IPS-20b (cell line): ENCODE measurements around the gene SKAP1.
"Not testable (repeated sequence)": the region's sequence is repeated elsewhere in the genome, so short reads cannot be mapped to it uniquely, and the experiment has no call there.

ENCODE experiments used
- H3K27ac ChIP-seq: one replicate; pipeline ENCODE4 v1.5.1; 2013; ENCODE audit warnings: low read length
- H3K27me3 ChIP-seq: 2 replicates; pipeline ENCODE4 v1.6.1; 2013; ENCODE audit warnings: mild to moderate bottlenecking, low read length, inconsistent platforms; ENCODE audit not compliant: insufficient read depth
- H3K36me3 ChIP-seq: 2 replicates; pipeline ENCODE4 v1.6.1; 2013; ENCODE audit warnings: low read depth, mild to moderate bottlenecking, inconsistent platforms, low read length, moderate library complexity; ENCODE audit not compliant: insufficient read depth
- H3K4me1 ChIP-seq: 2 replicates; pipeline ENCODE4 v1.6.1; 2013; ENCODE audit warnings: mild to moderate bottlenecking, control low read depth, inconsistent platforms, low read length, moderate library complexity; ENCODE audit not compliant: insufficient read depth
- H3K4me3 ChIP-seq: 2 replicates; pipeline ENCODE4 v1.5.1; 2013; ENCODE audit warnings: mild to moderate bottlenecking, low read length, inconsistent platforms
- H3K9ac ChIP-seq: 2 replicates; pipeline ENCODE4 v1.6.1; 2013; ENCODE audit warnings: low read depth, mild to moderate bottlenecking, inconsistent platforms, low read length, moderate library complexity
- H3K9me3 ChIP-seq: 2 replicates; pipeline ENCODE4 v1.6.1; 2013; ENCODE audit warnings: mild to moderate bottlenecking, low read depth, low read length, inconsistent platforms; ENCODE audit not compliant: insufficient read depth

Gene SKAP1

GRCh38 chr17:48378708-48379392, 51.2 kb downstream of the SKAP1 start:
- Histone ChIP-seq H3K27me3 (peaks cover 15% of the 10 kb centered on the region; the same call in 1 of the 2 replicates), H3K36me3 (no peaks in the 10 kb centered on the region), H3K4me3 (no peak overlapping the region), H3K27ac (no peak overlapping the region), H3K9ac (no peak overlapping the region), H3K9me3 (no peaks in the 10 kb centered on the region), H3K4me1 (no peaks in the 10 kb centered on the region)

DNA sequence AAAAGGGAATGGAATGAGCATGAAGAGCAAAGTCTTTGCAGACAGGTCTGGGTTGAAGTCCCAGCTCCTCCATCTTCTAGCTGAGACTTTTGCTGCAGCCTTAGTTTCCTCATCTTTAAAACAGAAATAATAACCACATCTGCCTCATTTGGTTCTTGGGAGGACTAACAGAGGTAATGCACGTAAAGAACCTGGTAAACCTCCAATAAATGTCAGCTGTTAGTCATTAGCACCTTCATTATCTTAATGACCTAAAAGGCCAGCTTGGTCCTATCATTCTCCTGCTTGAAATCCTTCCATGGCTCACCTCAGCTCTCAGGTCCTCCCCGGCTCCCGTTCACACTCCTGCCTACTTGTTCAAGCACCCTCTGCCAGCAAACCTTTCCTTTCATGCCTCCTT, 51.8 kb downstream of the SKAP1 start:
- H3K4me3 ChIP-seq = no peak overlapping the region
- H3K27ac ChIP-seq = no peak overlapping the region
- no peaks in the 10 kb centered on the region for H3K9me3 ChIP-seq
- H3K36me3 ChIP-seq = no peaks in the 10 kb centered on the region
- H3K27me3 ChIP-seq = peaks cover 15% of the 10 kb centered on the region; the same call in 1 of the 2 replicates
- H3K9ac ChIP-seq = no peak overlapping the region
- no peaks in the 10 kb centered on the region for H3K4me1 ChIP-seq

GRCh38 chr17:48376682-48377325, 53.2 kb downstream of the SKAP1 start:
- H3K4me3 ChIP-seq = no peak overlapping the region
- H3K27ac ChIP-seq = no peak overlapping the region
- peaks cover 15% of the 10 kb centered on the region; the same call in 1 of the 2 replicates for H3K27me3 ChIP-seq
- no peak overlapping the region for H3K9ac ChIP-seq
- H3K4me1 ChIP-seq = no peaks in the 10 kb centered on the region
- no peaks in the 10 kb centered on the region for H3K36me3 ChIP-seq
- H3K9me3 ChIP-seq = no peaks in the 10 kb centered on the region

- H3K9ac ChIP-seq = no peak overlapping the region
- no peaks in the 10 kb centered on the region for H3K36me3 ChIP-seq
- H3K27ac ChIP-seq = no peak overlapping the region
- no peaks in the 10 kb centered on the region for H3K4me1 ChIP-seq
- H3K4me3 ChIP-seq = no peak overlapping the region
- H3K9me3 ChIP-seq = no peaks in the 10 kb centered on the region
- peaks cover 8% of the 10 kb centered on the region; the same call in 1 of the 2 replicates for H3K27me3 ChIP-seq
These were observed 54.7 kb downstream of the SKAP1 start for GRCh38 chr17:48375356-48375755.

GRCh38 chr17:48374650-48375230, 55.3 kb downstream of the SKAP1 start:
- Histone ChIP-seq H3K9me3 (no peaks in the 10 kb centered on the region), H3K4me3 (no peak overlapping the region), H3K9ac (no peak overlapping the region), H3K27ac (no peak overlapping the region), H3K36me3 (no peaks in the 10 kb centered on the region), H3K4me1 (no peaks in the 10 kb centered on the region), H3K27me3 (peaks cover 8% of the 10 kb centered on the region; the same call in 1 of the 2 replicates)

DNA sequence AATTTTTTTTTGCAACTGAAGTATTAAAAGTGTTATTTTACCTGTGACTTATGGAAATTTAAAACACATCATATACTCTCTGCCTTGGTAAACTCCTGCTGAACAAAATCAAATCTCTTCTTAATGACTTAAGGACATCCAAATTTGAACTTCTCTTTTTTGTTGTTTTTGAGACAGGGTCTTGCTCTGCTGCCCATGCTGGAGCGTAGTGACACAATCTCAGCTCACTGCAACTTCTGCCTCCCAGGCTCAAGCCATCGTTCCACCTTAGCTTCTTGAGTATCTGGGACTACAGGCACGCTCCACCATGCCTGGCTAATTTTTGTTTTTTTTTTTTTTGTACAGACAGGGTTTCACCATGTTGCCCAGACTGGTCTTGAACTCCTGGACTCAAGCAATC, 56.1 kb downstream of the SKAP1 start:
- no peak overlapping the region for H3K27ac ChIP-seq
- H3K4me1 ChIP-seq = no peaks in the 10 kb centered on the region
- H3K27me3 ChIP-seq = peaks cover 8% of the 10 kb centered on the region; the same call in 1 of the 2 replicates
- H3K4me3 ChIP-seq = no peak overlapping the region
- H3K9me3 ChIP-seq = no peaks in the 10 kb centered on the region
- H3K36me3 ChIP-seq = no peaks in the 10 kb centered on the region
- no peak overlapping the region for H3K9ac ChIP-seq

DNA sequence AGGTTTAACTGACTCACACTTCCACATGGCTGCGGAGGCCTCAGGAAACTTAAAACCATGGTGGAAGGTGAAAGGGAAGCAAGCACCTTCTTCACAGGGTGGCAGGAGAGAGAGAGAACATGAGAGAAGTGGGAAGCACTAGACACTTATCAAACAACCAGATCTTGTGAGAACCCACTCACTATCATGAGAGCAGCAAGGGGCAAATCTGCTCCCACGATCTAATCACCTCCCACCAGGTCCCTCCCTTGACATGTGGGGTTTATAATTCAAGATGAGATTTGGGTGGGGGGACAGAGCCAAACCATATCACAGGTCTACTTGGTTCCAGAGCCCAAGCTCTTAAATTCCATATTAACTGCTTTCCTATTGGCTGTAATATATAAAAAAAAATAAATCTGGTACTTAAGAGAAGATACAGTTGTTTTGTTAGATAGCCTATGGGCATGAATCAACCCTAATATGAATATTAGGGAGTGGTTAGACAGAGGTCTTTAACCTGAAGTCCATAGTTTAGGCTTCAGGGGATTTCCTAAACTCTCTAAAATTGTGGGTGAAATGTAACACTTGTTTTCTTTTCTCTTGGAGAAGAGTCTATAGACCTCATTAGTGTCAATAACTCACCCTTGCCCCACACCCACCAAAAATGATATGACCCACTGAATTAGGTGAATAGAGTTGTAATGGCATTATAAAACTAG, 56.7 kb downstream of the SKAP1 start:
- H3K9ac ChIP-seq = no peak overlapping the region

GRCh38 chr17:48368967-48369366, 61.0 kb downstream of the SKAP1 start:
- not testable (repeated sequence) for H3K9ac ChIP-seq, H3K36me3 ChIP-seq, H3K4me1 ChIP-seq, H3K27ac ChIP-seq, H3K4me3 ChIP-seq, H3K9me3 ChIP-seq
- peaks cover 16% of the 10 kb centered on the region for H3K27me3 ChIP-seq

More for the DNA sequence above, 56.7 kb downstream of the SKAP1 start:
- H3K4me1 ChIP-seq = no peaks in the 10 kb centered on the region
- no peaks in the 10 kb centered on the region for H3K36me3 ChIP-seq
- no peak overlapping the region for H3K4me3 ChIP-seq
- peaks cover 2% of the 10 kb centered on the region; the same call in 1 of the 2 replicates for H3K27me3 ChIP-seq
- H3K27ac ChIP-seq = no peak overlapping the region
- no peaks in the 10 kb centered on the region for H3K9me3 ChIP-seq

- Histone ChIP-seq H3K36me3 (no peaks in the 10 kb centered on the region), H3K9me3 (no peaks in the 10 kb centered on the region), H3K9ac (no peak overlapping the region), H3K4me3 (no peak overlapping the region), H3K27me3 (peaks cover 16% of the 10 kb centered on the region), H3K27ac (no peak overlapping the region), H3K4me1 (no peaks in the 10 kb centered on the region)
These were observed 61.6 kb downstream of the SKAP1 start for GRCh38 chr17:48368352-48368908.

DNA sequence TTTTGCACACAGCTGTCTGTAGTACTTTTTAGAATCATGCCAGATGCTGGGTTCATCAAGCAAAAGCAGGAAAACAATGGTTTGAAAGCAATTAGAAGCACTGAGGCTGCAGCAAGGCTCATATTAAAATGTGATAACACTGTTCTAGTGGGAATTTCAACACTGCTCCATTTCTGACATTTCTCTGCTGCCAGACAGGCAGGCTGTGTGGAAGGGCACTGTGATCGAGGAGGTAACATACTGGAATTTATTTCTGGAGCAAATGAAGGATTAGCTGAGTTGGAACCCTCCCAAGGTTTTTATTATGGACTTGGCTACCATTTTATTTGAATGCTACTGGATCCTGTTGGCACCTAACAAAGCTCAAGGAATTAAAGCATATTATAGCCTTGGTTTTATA, 66.9 kb downstream of the SKAP1 start:
- Histone ChIP-seq H3K4me3 (no peak overlapping the region), H3K4me1 (no peaks in the 10 kb centered on the region), H3K36me3 (no peaks in the 10 kb centered on the region), H3K9me3 (no peaks in the 10 kb centered on the region), H3K27me3 (peaks cover 16% of the 10 kb centered on the region), H3K27ac (no peak overlapping the region), H3K9ac (no peak overlapping the region)

GRCh38 chr17:48360861-48361633, 69.0 kb downstream of the SKAP1 start:
- H3K27me3 ChIP-seq, H3K27ac ChIP-seq, H3K36me3 ChIP-seq, H3K4me1 ChIP-seq, H3K9me3 ChIP-seq, H3K4me3 ChIP-seq, H3K9ac ChIP-seq: not testable (repeated sequence)
